Measurements from ENCODE around the gene TMEM132D.

DNA sequence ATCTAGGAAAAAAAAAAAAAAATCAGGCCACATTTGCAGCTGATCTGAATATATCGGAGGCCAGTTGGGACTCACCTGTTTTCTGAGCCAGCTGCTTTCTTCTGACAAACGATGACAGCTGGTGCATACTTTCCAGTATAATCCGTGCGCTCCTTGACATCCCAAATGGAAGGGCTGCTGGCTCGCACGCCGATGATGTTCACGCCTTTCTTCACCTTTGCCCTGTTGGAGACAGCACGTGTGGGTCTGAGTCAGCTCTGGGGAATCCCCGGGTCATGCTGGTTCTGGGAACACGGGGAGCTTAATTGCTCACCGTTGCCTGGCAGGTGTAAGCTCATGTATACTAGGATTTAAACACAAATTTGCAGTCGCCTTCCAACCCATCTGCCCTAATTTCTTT is 372.8 kb downstream of the TMEM132D start:
- TF ChIP-seq POLR2AphosphoS5 (IDR thresholded peaks at IDR 0.05; ENCODE audit: low read depth, low read length) (no peak), POLR2A (IDR thresholded peaks at IDR 0.05; ENCODE audit: low read depth, low read length) (no peak), TAF1 (IDR thresholded peaks at IDR 0.05; ENCODE audit: borderline replicate concordance, low read depth, low read length) (no peak)

All from GM12892 (cell line).